ENCODE measurements around the gene PCDHGA3.
"Not testable (repeated sequence)": the region's sequence is repeated elsewhere in the genome, so short reads cannot be mapped to it uniquely, and the experiment has no call there.

- not testable (repeated sequence) for TF ChIP-seq CTCF (conservative IDR thresholded peaks at IDR 0.05 in 1 of 2, IDR thresholded peaks at IDR 0.05 in 1 of 2; ENCODE audit: low read depth in 1 of 2, low read length in 2 of 2); EZH2 (IDR thresholded peaks at IDR 0.05; ENCODE audit: low read length, missing control alignments)
Measured at GRCh38 chr5:141340781-141341354, 2.8 kb upstream of the PCDHGA3 start.

Data from fibroblast of lung (primary cell).